Esophagus squamous epithelium (tissue), 5 donors: Measurements from ENCODE around the gene PCDHA8. TPM values are rescaled to one million over a fixed set of nuclear protein-coding genes. Genes with fewer than 3 reads are reported as not detected.

Experiments used
- DNase-seq: peaks from one replicate; lab custom pipeline; 2025; lab: John Stamatoyannopoulos, UW
- H3K27ac ChIP-seq, 4 donors: fragments of 200-600 bp; sonication (generic); one replicate each; pipeline ENCODE4 v1.5.1; 2016 to 2019; ENCODE audit warnings: mild to moderate bottlenecking in 1 of 4
- H3K27me3 ChIP-seq, 4 donors: fragments of 200-600 bp; sonication (generic); 1 replicate in 3 of 4; 2 replicates in 1 of 4; pipeline versions ENCODE4 v1.5.1 to v1.6.0; 2017 to 2021; ENCODE audit warnings: antibody characterized with exemption in 1 of 4
- H3K36me3 ChIP-seq, 3 donors: fragments of 200-600 bp; sonication (generic); one replicate each; pipeline ENCODE4 v1.5.1; 2016 to 2019
- H3K4me1 ChIP-seq, 3 donors: fragments of 200-600 bp; sonication (generic); one replicate each; pipeline ENCODE4 v1.5.1; 2017 to 2019
- H3K4me3 ChIP-seq, 4 donors: fragments of 200-600 bp; sonication (generic); 1 replicate in 3 of 4; 2 replicates in 1 of 4; pipeline ENCODE4 v1.5.1; 2016 to 2019; ENCODE audit warnings: mild to moderate bottlenecking in 2 of 4, moderate library complexity in 1 of 4
- H3K9me3 ChIP-seq, 3 donors: fragments of 200-600 bp; sonication (generic); one replicate each; pipeline ENCODE4 v1.5.1; 2016 to 2019
- CTCF ChIP-seq, 6 experiments: fragments of 450-650 bp in 4 of 6; fragments of 200-600 bp in 2 of 6; sonication (generic) in 2 of 6; IDR thresholded peaks; one replicate each; pipeline ENCODE4 v1.5.1; 2016 to 2019; ENCODE audit warnings: antibody characterized with exemption in 6 of 6, mild to moderate bottlenecking in 4 of 6, moderate library complexity in 4 of 6
- POLR2A ChIP-seq, 4 donors: fragments of 450-650 bp; IDR thresholded peaks; one replicate each; pipeline ENCODE4 v1.6.1; 2017; ENCODE audit warnings: antibody characterized with exemption in 4 of 4, mild to moderate bottlenecking in 4 of 4, moderate library complexity in 3 of 4
- WGBS, 2 donors: methylation state at CpG; one replicate each; pipeline ENCODE4 v1.1.5; 2018; 5-methylcytosine and 5-hydroxymethylcytosine counted together
- intact Hi-C: fragments of 100-400 bp; cut with DNase I; formaldehyde crosslinking; loops from one replicate; pipeline ENCODE4 v1.15.0; 2022
- total RNA-seq, 4 donors: library from RNA; depleted of rRNA; stranded (reverse); fragments of >200 nt; gene quantifications; one replicate each; pipeline ENCODE4 v1.1.0, GENCODE V29; 2016
- donor health status: DM: yes; HTN: yes; CAD: no.

The PCDHA8 gene
- total RNA-seq, 4 donors from 2014 or later, result 0.19 TPM; not detected in 3

GRCh38 chr5:140855772-140856674, 15.0 kb downstream of the PCDHA8 start, which contains the start of gene PCDHA10:
Gene PCDHA10 (plus strand): TSS chr5:140855897. CDS start chr5:140856049, 152 bp downstream.
- TF ChIP-seq CTCF (IDR thresholded peaks at IDR 0.05), result no peak
- no peak for TF ChIP-seq POLR2A (IDR thresholded peaks at IDR 0.05)
- H3K4me1 ChIP-seq, result no peaks in the 10 kb centered on the region
- no peak within 1 kb of the TSS for H3K27ac ChIP-seq
- peaks cover 0 to 40% (median 24%) of the 10 kb centered on the region in 3 donors for H3K9me3 ChIP-seq
- no peak for DNase-seq
- 26 to 40% methylated on average over 31 to 38 of the region's 44 CpGs for WGBS, 2 donors
- intact Hi-C loops, result no loop called here
- H3K36me3 ChIP-seq, result no peaks in the 10 kb centered on the region
- H3K27me3 ChIP-seq, result peaks cover 0 to 40% (median 0%) of the 10 kb centered on the region in 4 donors
- peak within 1 kb of the TSS in 1 of 4 donors; percentile 24 for H3K4me3 ChIP-seq

GRCh38 chr5:140857177-140857986, 16.4 kb downstream of the PCDHA8 start:
- no peak overlapping the region for H3K4me3 ChIP-seq
- no peak for TF ChIP-seq POLR2A (IDR thresholded peaks at IDR 0.05)
- TF ChIP-seq CTCF (IDR thresholded peaks at IDR 0.05), result no peak
- intact Hi-C loops, result no loop called here
- H3K27ac ChIP-seq, result no peak overlapping the region
- peaks cover 0 to 51% (median 22%) of the 10 kb centered on the region in 3 donors for H3K9me3 ChIP-seq
- no peaks in the 10 kb centered on the region for H3K36me3 ChIP-seq
- WGBS, 2 donors, result 72 to 79% methylated on average over 22 to 23 of the region's 94 CpGs
- H3K4me1 ChIP-seq, result no peaks in the 10 kb centered on the region
- no peak for DNase-seq
- H3K27me3 ChIP-seq, result peaks cover 0 to 46% (median 0%) of the 10 kb centered on the region in 4 donors

- no peak overlapping the region for H3K27ac ChIP-seq
- intact Hi-C loops, result no loop called here
- no peaks in the 10 kb centered on the region for H3K4me1 ChIP-seq
- H3K27me3 ChIP-seq, result peaks cover 0 to 47% (median 0%) of the 10 kb centered on the region in 4 donors
- DNase-seq, result no peak
- H3K4me3 ChIP-seq, result no peak overlapping the region
- H3K36me3 ChIP-seq, result no peaks in the 10 kb centered on the region
- TF ChIP-seq CTCF (IDR thresholded peaks at IDR 0.05) (no peak), POLR2A (IDR thresholded peaks at IDR 0.05) (no peak)
- H3K9me3 ChIP-seq, result peaks cover 0 to 54% (median 27%) of the 10 kb centered on the region in 3 donors
- WGBS, 2 donors, result 67% methylated on average over 1 of the region's 22 CpGs; no CpG with 5 or more reads in 1 of the 2 donors
These were observed 16.9 kb downstream of the PCDHA8 start for GRCh38 chr5:140857987-140858240.

GRCh38 chr5:140862441-140863295, 21.7 kb downstream of the PCDHA8 start:
- no peaks in the 10 kb centered on the region for H3K4me1 ChIP-seq
- intact Hi-C loops, result no loop called here
- WGBS, 2 donors, result 58 to 73% methylated on average over 35 to 54 of the region's 76 CpGs
- H3K36me3 ChIP-seq, result no peaks in the 10 kb centered on the region
- peaks cover 0 to 22% (median 0%) of the 10 kb centered on the region in 4 donors for H3K27me3 ChIP-seq
- no peak overlapping the region for H3K4me3 ChIP-seq
- no peak overlapping the region for H3K27ac ChIP-seq
- peaks cover 0 to 34% (median 14%) of the 10 kb centered on the region in 3 donors for H3K9me3 ChIP-seq
- DNase-seq, result no peak
- no peak for TF ChIP-seq CTCF (IDR thresholded peaks at IDR 0.05)
- no peak for TF ChIP-seq POLR2A (IDR thresholded peaks at IDR 0.05)
